Ovary (tissue), 9 donors: ENCODE data around the gene FBXO46. TPM values are rescaled to one million over a fixed set of nuclear protein-coding genes. Genes with fewer than 3 reads are reported as not detected.
"Not testable (repeated sequence)": the region's sequence is repeated elsewhere in the genome, so short reads cannot be mapped to it uniquely, and the experiment has no call there.

Experiments used
- DNase-seq, 5 donors: peaks; one replicate each; pipeline ENCODE4 v3.0.0-alpha.2; 2019 to 2020
- H3K27ac ChIP-seq, 2 donors: fragments of 200-600 bp; one replicate each; pipeline versions ENCODE4 v1.5.1 to v1.8.0; 2019 to 2022
- H3K27me3 ChIP-seq: fragments of 200-600 bp; one replicate; pipeline ENCODE4 v1.8.0; 2022
- H3K36me3 ChIP-seq: fragments of 200-600 bp; sonication (generic); one replicate; pipeline ENCODE4 v1.5.1; 2019
- H3K4me1 ChIP-seq: one replicate; pipeline ENCODE4 v1.8.1; 2013; ENCODE audit warnings: mild to moderate bottlenecking, moderate library complexity; ENCODE audit not compliant: insufficient read depth
- H3K4me3 ChIP-seq: fragments of 200-600 bp; sonication (generic); one replicate; pipeline ENCODE4 v1.5.1; 2017
- H3K9me3 ChIP-seq, 2 donors: fragments of 200-600 bp in 1 of 2; sonication (generic) in 1 of 2; one replicate each; pipeline versions ENCODE4 v1.5.1 to v1.8.1; 2013 to 2019; ENCODE audit warnings: mild to moderate bottlenecking in 1 of 2, moderate library complexity in 1 of 2
- EP300 ChIP-seq: sonication (generic); formaldehyde crosslinking; IDR thresholded peaks from one replicate; pipeline ENCODE4 v1.6.1; 2017; ENCODE audit warnings: antibody characterized with exemption
- POLR2A ChIP-seq: fragments of 450-650 bp; IDR thresholded peaks from one replicate; pipeline ENCODE4 v1.6.1; 2017; ENCODE audit warnings: antibody characterized with exemption, mild to moderate bottlenecking, moderate library complexity
- WGBS, 3 donors: extraction: QIAGEN DNeasy Blood & Tissue Kit in 1 of 3; methylation state at CpG; one replicate each; pipeline versions ENCODE4 v1.1.5 to v1.1.7; 2013 to 2017; 5-methylcytosine and 5-hydroxymethylcytosine counted together
- intact Hi-C, 4 donors: fragments of 100-400 bp; cut with DNase I; formaldehyde crosslinking; loops; one replicate each; pipeline versions ENCODE4 v1.11.0 to v1.15.1; 2022 to 2023
- polyA plus RNA-seq, 2 donors: library from polyadenylated mRNA; stranded (reverse); fragments of 200-250 nt in 1 of 2; fragments of 350-450 nt in 1 of 2; fragmentation: Illumina TruSeq in 1 of 2; extraction: RNeasy Lipid Tissue Mini Kit (QIAGEN cat#74804) in 1 of 2; gene quantifications; one replicate each; pipeline ENCODE4 v1.2.3, GENCODE V29; 2013 to 2014
- total RNA-seq, 7 donors: library from RNA; depleted of rRNA in 2 of 7; stranded (reverse); fragments of >200 nt in 2 of 7; fragmentation: NEBNext Ultra II Directional in 3 of 7; extraction: Animal tissue kit (Norgen Biotek cat#: 25700) in 3 of 7; gene quantifications; one replicate each; pipeline versions ENCODE4 v1.1.0 to v1.2.4, GENCODE V29; 2016 to 2023
- TF ChIP-seq, protein P1 (sequence below), 3 donors: fragments of 450-650 bp in 2 of 3; fragments of 200-600 bp in 1 of 3; IDR thresholded peaks; one replicate each; pipeline versions ENCODE4 v1.5.1 to v1.8.0; 2016 to 2022; ENCODE audit warnings: antibody characterized with exemption in 3 of 3, mild to moderate bottlenecking in 1 of 3
- donor health status: DM: no; HTN: no; CAD: no; lungs with moderate emphysema.
- donor health status: DM: no; HTN: no; CAD: no.
- donor health status: Bipolar disorder and iron deficiency.
- donor health status: DM: yes; HTN: yes; CAD: no.
- donor health status: DM: no; HTN: no; CAD: no.
- donor health status: DM: yes; HTN: yes; CAD: no.

FBXO46 gene
- total and polyA plus RNA-seq, 9 donors: 6.7 to 32.5 (median 18.4) TPM

DNA sequence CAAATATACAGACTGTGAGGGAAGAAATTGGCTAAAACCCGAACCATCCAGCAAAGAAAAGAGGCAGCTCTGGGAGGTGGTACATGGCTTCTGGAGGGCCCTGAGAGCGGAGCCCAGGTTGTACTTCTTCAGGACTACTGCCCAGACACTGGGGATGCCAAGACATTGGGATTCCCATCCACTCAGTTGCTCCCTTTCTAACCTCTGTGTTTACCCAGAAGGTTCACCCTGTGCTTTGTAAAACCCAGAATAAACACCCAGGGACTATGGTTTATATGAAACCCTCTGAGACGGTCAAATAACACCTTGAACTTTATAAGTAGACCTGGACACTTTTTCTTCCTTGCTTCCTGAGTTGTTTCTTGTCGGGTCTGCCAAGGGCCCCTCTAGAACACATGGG, 12.3 kb upstream of the FBXO46 start:
- TF ChIP-seq EP300 (no peak), POLR2A (no peak)
- TF ChIP-seq, protein P1, sequence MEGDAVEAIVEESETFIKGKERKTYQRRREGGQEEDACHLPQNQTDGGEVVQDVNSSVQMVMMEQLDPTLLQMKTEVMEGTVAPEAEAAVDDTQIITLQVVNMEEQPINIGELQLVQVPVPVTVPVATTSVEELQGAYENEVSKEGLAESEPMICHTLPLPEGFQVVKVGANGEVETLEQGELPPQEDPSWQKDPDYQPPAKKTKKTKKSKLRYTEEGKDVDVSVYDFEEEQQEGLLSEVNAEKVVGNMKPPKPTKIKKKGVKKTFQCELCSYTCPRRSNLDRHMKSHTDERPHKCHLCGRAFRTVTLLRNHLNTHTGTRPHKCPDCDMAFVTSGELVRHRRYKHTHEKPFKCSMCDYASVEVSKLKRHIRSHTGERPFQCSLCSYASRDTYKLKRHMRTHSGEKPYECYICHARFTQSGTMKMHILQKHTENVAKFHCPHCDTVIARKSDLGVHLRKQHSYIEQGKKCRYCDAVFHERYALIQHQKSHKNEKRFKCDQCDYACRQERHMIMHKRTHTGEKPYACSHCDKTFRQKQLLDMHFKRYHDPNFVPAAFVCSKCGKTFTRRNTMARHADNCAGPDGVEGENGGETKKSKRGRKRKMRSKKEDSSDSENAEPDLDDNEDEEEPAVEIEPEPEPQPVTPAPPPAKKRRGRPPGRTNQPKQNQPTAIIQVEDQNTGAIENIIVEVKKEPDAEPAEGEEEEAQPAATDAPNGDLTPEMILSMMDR (IDR thresholded peaks at IDR 0.05): no peak
- Histone ChIP-seq H3K36me3 (no peaks in the 10 kb centered on the region), H3K27me3 (no peaks in the 10 kb centered on the region), H3K9me3 (no peaks in the 10 kb centered on the region), H3K4me1 (no peaks in the 10 kb centered on the region), H3K27ac (no peak overlapping the region), H3K4me3 (no peak overlapping the region)
- WGBS, 3 donors: 60 to 68% (median 65%) methylated on average over 4 of the region's 4 CpGs
- DNase-seq: no peak
- intact Hi-C loops: no loop called here

DNA sequence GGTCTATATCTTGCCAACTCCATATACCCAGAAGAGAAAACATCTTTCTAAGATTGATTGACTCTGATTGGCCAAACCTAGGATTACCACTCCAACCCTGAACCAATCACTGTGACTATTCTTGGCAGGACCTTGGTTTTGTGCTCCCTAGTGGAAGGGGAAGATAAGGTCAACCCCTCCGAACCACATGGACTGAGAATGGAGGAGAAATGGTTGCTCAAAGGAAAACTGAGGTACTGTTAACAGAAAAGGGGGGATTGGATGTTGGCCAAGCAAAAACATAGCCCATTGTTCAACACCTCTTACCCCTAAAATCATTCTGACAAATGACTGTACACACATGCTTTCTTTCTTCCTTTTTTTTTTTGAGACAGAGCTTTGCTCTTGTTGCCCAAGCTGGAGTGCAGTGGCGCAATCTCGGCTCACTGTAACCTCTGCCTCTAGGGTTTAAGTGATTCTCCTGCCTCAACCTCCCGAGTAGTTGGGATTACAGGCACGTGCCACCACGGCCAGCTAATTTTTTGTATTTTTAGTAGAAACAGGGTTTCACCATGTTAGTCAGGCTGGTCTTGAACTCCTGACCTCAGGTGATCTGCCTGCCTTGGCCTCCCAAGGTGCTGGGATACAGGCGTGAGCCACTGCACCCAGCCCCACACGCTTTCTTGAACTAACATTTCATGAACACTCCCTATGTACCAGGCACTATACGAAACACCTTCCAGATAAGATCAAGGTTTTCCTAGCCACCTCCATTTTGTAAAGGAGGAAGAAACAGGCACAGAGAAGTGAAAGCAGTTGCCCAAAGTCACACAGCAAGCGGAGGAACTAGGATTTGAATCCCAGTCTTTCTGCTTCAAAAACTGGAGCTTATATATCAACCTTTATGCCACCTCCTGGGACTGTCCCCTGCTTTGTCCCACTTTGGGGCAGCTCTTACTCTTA, 9.1 kb upstream of the FBXO46 start:
- no peaks in the 10 kb centered on the region for H3K27me3 ChIP-seq
- TF ChIP-seq EP300 (no peak), POLR2A (no peak)
- TF ChIP-seq, protein P1 (IDR thresholded peaks at IDR 0.05): no peak
- no peak overlapping the region for H3K4me3 ChIP-seq
- H3K27ac ChIP-seq: no peak overlapping the region
- H3K36me3 ChIP-seq: no peaks in the 10 kb centered on the region
- WGBS, 3 donors: 84% methylated on average over 10 of the region's 10 CpGs
- intact Hi-C loops: no loop called here
- H3K4me1 ChIP-seq: no peaks in the 10 kb centered on the region
- no peak for DNase-seq
- no peaks in the 10 kb centered on the region for H3K9me3 ChIP-seq

DNA sequence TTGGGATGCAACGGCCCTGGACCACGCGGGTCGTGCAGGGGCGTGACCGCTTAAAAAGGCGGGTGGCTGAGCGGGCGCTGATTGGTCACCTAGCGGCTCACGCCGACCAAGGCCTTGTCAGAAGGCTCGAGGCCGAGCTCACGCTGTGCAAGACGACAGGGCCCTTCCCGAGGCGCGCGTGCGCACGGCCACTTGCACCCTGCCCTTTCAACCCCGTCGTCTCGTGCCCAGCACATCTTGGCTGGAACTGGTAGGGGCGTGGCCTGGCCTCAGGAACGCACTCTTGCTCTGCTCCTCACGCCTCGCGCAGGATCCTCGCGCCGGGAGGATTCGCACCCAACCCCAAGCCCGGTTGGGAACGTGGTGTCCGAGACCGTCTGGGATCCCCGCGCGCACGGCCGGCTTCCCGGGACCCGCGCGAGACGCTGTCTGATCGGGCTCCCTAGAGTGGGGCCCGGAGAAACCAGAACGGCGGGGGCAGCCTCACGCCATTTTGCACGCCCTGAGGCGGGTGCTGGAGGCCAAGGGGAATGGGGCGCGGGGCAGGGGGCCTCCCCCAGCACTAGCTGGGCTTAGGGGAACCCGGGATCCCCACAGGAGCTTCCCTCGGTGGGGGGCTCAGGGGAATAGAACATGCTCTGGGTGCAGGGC, 2.6 kb upstream of the FBXO46 start, which contains the start of gene MEIOSIN:
Gene MEIOSIN (plus strand): TSS at position 280 of the 651 bp plus-strand sequence. CDS start 1,938 bp downstream, outside the sequence.
- Histone ChIP-seq H3K9me3 (no peaks in the 10 kb centered on the region), H3K27me3 (no peaks in the 10 kb centered on the region), H3K4me3 (no peak within 1 kb of the TSS), H3K27ac (no peak within 1 kb of the TSS), H3K4me1 (peaks cover 5% of the 10 kb centered on the region), H3K36me3 (no peaks in the 10 kb centered on the region)
- intact Hi-C loops: no loop called here
- WGBS, 3 donors: 92 to 94% (median 92%) methylated on average over 56 to 59 of the region's 59 CpGs
- DNase-seq: peak in 3 of 5 donors; percentile 41 to 50 (median 43)
- no peak for TF ChIP-seq EP300
- TF ChIP-seq, protein P1 (IDR thresholded peaks at IDR 0.05): no peak
- no peak for TF ChIP-seq POLR2A

DNA sequence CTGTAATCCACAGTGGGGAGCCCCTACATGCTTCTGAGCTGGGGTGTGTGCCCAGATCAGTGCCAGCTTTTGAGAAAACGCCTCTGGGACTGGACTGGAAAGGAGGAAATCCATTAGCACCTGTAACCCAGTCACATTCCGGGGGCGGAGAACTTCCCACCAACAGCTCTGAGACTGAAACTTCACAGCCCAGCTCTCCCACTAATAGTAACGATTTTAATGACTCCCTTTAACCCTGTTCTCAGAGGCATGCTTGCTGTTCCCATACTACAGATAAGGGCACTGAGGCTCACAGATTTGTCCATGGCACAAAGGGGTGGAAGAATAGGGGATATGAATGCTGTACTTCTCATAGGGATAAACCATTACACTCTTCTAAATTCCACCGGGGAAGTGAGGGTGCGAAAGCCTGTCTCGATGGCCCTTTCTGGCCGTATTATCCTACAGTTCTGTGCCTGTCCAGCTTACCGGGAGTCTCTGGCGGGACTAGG, 851 bp downstream of the FBXO46 start:
- 3 to 8% (median 7%) methylated on average over 10 of the region's 10 CpGs for whole genome bisulfite sequencing, 3 donors
- Histone ChIP-seq H3K27me3 (no peaks in the 10 kb centered on the region), H3K27ac (no peak overlapping the region), H3K4me3 (peak overlapping the region; percentile 95), H3K36me3 (no peaks in the 10 kb centered on the region), H3K4me1 (peaks cover 5% of the 10 kb centered on the region), H3K9me3 (no peaks in the 10 kb centered on the region)
- intact Hi-C loops: loop anchor here in 1 of 4 donors (2.0 kb wide), 1 partner anchor 37 kb away; no protein-coding TSS in a partner anchor
- no peak for DNase-seq
- TF ChIP-seq EP300: no peak
- TF ChIP-seq, protein P1 (IDR thresholded peaks at IDR 0.05): no peak
- no peak for TF ChIP-seq POLR2A

DNA sequence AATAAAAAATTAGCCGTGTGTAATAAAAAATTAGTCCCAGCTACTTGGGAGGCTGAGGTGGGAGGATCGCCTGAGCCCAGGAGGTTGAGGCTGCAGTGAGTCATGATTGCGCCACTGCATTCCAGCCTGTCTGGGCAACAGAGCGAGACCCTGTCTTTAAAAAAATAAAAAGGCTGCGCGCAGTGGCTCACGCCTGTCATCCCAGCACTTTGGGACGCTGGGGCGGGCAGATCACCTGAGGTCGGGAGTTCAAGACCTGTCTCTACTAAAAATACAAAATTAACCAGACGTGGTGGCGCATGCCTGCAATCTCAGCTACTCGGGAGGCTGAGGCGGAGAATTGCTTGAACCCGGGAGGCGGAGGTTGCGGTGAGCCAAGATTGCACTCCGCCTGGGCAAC, 2.0 kb downstream of the FBXO46 start:
- H3K4me3 ChIP-seq, H3K9me3 ChIP-seq, intact Hi-C loops, H3K27ac ChIP-seq, H3K27me3 ChIP-seq, H3K4me1 ChIP-seq, DNase-seq, H3K36me3 ChIP-seq: not testable (repeated sequence)
- WGBS, 3 donors: 92 to 95% (median 93%) methylated on average over 18 of the region's 18 CpGs

DNA sequence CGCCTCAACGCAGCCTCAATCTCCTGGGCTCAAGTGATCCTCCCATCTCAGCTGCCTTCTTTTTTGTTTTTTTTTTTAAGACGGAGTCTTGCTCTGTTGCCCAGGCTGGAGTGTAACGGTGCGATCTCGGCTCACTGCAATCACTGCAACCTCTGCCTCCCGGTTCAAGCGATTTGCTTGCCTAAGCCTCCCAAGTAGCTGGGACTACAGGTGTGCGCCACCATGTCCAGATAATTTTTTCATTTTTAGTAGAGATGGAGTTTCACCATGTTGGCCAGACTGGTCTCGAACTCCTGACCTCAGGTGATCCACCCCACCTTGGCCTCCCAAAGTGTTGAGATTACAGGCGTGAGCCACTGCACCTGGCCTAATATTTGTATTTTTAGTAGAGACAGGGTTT, 10.6 kb downstream of the FBXO46 start:
- H3K27ac ChIP-seq, H3K4me1 ChIP-seq, H3K4me3 ChIP-seq, H3K27me3 ChIP-seq, H3K36me3 ChIP-seq, H3K9me3 ChIP-seq, DNase-seq: not testable (repeated sequence)
- WGBS, 3 donors: 94 to 98% (median 97%) methylated on average over 11 of the region's 11 CpGs
- intact Hi-C loops: loop anchor here in 1 of 4 donors (5.0 kb wide), 1 partner anchor 152 kb away; no protein-coding TSS in a partner anchor
